Left renal cortex interstitium (tissue), 4 donors: Measurements from ENCODE around the gene HSD3B2. TPM values are rescaled to one million over a fixed set of nuclear protein-coding genes. Genes with fewer than 3 reads are reported as not detected.
"Not testable (repeated sequence)": the region's sequence is repeated elsewhere in the genome, so short reads cannot be mapped to it uniquely, and the experiment has no call there.

Experiments
- DNase-seq, 4 donors: peaks; one replicate each; pipeline ENCODE4 v3.0.0-alpha.2; 2013; ENCODE audit warnings: low read depth in 4 of 4, low spot score in 2 of 4, missing footprints in 1 of 4
- polyA plus RNA-seq, 4 donors: library from polyadenylated mRNA; unstranded; fragments of 120-200 nt; gene quantifications; one replicate each; pipeline ENCODE4 v1.2.1, GENCODE V29; 2013; ENCODE audit not compliant: insufficient read length in 4 of 4

HSD3B2 gene
- polyA plus RNA-seq = 1 to 10 TPM in 3 of 4 donors, under 1 TPM in 1; 0.87 to 3.0 (median 2.0) TPM

GRCh38 chr1:119414950-119415349 is at the start of gene HSD3B2:
Gene HSD3B2, plus strand, starts transcription at chr1:119415150. Its CDS starts 270 bp downstream, at chr1:119415420.
- no peak for DNase-seq

GRCh38 chr1:119366424-119366823 is 48.5 kb upstream of the HSD3B2 start:
- DNase-seq = no peak

DNA sequence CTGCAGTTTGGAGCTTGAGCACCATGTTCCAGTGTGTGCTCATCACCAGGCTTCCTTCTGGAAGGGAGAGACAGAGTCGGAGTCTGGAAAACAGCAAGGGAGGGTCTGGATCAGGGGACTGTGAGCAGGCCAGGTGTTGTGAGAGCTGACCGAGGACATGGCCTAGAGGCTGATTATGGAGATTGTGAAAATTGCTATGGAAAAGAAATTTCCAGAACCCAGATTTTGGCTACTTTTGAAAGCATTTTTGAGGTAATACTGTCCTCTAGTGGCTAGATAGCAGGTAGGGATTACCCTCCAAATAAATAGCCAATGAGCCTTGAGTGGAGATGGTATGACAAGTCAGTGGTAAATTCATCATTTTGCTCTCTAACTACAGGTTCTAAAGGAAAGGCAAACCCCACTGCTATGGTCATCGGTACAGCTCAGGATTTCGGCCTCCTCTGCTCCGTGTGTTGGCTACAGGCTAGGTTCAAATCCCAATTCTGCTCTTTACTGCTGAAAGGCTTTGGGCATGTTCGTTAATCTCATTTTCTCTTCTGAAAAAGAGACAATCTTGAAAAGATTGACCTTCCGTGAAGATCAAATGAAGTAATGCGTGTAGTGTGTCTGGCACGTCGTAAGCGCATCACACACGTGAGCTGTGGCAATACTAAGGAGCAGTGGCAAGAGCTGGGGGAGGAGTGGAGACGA is 47.4 kb upstream of the HSD3B2 start:
- peak in 2 of 4 donors; percentile 26 to 33 for DNase-seq

- DNase-seq = no peak
Observed at GRCh38 chr1:119368554-119368953, 46.4 kb upstream of the HSD3B2 start, which contains the start of gene HAO2. Gene HAO2, plus strand, starts transcription at chr1:119368785. Its CDS starts 12,301 bp downstream, at chr1:119381086.

DNA sequence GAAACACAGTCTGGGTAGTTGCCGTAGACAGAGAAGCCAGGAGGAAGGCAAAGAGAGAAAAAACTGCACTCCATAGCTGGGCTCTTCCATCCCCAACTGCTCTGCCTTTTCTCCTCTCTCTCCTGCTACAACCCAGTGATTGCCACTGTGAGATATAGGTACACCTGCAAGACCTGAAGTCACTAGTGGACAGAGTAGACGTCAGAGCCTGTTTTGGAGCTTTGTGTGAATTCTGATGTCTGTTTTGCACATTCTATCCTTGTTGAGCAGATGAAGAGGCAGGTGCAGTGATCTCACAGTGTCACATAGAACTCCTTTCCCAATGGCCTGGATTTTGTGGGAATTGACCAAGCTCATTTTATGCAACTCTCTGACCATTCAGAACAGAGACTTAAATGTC is 44.2 kb upstream of the HSD3B2 start:
- DNase-seq = no peak

GRCh38 chr1:119371815-119372214 is 43.1 kb upstream of the HSD3B2 start:
- no peak for DNase-seq

- DNase-seq = peak in 2 of 4 donors; percentile 21 to 70
Observed at GRCh38 chr1:119372503-119373086, 42.4 kb upstream of the HSD3B2 start.

DNA sequence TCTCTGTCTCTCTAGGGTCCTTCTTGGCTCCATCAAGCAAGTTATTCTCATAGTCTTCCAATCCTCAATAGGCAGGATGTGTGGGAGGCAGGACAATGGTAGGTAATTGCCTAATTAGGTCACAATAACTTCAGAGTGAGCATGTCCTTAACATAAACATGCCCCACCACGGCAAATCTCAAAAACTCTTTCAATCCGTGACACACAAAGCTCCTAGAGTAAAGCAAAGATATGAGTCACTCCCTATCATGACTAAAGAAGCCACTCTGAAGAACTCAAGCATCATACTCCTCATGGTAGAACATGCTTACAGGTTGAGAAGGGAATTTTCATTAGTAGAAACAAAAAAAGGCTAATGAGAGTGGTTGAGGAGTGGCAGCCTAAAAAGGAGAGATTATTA is 41.5 kb upstream of the HSD3B2 start:
- DNase-seq = no peak

GRCh38 chr1:119374208-119374874 is 40.6 kb upstream of the HSD3B2 start:
- no peak for DNase-seq

GRCh38 chr1:119375366-119375765 is 39.6 kb upstream of the HSD3B2 start:
- DNase-seq = no peak

DNA sequence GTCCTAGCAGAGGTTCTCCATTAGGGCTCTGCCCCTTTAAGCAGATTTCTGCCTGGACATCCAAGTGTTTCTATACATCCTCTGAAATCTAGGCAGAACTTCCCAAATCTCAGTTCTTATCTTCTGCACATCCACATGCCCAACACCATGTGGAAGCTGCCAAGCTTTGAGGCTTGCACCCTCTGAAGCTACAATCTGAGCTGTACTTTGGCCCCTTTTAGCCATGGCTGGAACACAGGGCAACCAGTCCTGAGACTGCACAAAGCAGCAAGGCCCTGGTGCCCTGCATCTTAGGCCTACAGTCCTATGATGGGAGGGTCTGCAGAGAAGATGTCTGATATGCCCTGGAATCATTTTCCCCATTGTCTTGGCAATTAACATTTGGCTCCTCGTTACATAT is 38.4 kb upstream of the HSD3B2 start:
- no peak for DNase-seq

DNA sequence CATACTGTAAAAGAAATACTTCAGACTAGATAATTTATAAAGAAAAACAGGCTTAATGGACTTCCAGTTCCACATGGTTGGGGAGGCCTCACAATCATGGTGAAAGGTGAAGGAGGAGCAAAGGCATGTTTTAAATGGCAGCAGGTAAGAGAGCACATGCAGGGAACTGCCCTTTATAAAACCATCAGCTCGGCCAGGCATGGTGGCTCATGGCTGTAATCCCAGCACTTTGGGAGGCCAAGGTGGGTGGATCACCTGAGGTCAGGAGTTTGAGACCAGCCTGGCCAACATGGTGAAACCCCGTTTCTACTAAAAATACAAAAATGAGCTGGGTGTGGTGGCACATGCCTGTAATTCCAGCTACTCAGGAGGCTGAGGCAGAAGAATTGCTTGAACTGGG is 37.4 kb upstream of the HSD3B2 start:
- DNase-seq = not testable (repeated sequence)

- DNase-seq = no peak
Observed at GRCh38 chr1:119379117-119379516, 35.8 kb upstream of the HSD3B2 start.

- DNase-seq = no peak
Observed at GRCh38 chr1:119380304-119380703, 34.6 kb upstream of the HSD3B2 start.

DNA sequence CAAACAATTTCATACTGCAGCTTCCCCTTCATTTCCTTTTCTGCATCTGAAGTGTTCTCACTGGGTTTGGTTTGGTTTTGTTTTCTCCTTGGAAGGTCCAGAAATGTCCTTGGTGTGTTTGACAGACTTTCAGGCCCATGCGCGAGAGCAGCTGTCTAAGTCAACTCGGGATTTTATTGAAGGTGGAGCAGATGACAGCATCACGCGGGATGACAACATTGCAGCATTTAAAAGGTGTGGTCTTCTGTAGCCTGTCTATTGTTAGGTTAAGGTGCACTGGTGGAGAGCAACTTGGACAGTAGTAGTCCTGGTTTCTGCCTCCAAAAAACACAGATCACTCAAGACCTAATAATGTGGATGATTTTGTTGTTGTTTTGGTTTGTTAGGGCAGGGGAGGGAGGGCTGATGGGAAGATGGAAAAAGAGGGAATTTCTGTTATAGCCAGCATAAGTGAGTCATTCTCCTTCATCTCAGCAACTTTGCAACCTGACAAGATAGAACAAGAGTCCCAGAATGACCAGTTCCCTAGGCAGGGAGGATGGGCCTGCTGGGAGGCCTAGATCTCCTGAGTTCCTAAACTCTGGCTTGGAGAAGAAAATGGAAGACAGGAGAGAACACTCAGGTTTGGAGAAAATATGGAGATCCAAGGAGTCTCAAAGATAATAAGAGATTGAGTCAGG is 33.8 kb upstream of the HSD3B2 start:
- no peak for DNase-seq

DNA sequence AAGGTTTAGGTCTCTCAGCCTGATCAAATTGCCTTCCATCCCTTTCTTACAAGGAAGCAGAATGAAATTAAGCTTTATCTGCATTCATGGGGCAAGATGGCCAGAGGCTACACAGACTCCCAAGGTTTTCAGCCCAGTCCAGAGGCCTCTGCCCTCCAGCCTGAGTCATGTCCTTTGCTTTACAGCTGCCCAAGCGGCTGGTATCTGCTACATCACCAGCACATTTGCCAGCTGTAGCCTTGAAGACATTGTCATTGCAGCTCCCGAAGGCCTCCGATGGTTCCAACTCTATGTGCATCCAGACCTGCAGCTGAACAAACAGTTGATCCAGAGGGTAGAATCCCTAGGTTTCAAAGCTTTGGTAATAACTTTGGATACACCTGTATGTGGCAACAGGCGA is 30.4 kb upstream of the HSD3B2 start:
- no peak for DNase-seq

GRCh38 chr1:119385650-119386049 is 29.3 kb upstream of the HSD3B2 start:
- no peak for DNase-seq

GRCh38 chr1:119387858-119388257 is 27.1 kb upstream of the HSD3B2 start:
- no peak for DNase-seq

GRCh38 chr1:119388450-119388849 is 26.5 kb upstream of the HSD3B2 start:
- DNase-seq = no peak

GRCh38 chr1:119390526-119390925 is 24.4 kb upstream of the HSD3B2 start:
- no peak for DNase-seq

GRCh38 chr1:119391749-119392148 is 23.2 kb upstream of the HSD3B2 start:
- no peak for DNase-seq
